IPS-NIHi11 (cell line): ENCODE data around the gene MGRN1.

ENCODE experiments used
- DNase-seq: peaks from one replicate; pipeline ENCODE4 v3.0.0; 2012; ENCODE audit warnings: mixed read lengths, low spot score

Gene MGRN1

GRCh38 chr16:4654011-4654963 is 29.7 kb downstream of the MGRN1 start:
- no peak for DNase-seq

DNA sequence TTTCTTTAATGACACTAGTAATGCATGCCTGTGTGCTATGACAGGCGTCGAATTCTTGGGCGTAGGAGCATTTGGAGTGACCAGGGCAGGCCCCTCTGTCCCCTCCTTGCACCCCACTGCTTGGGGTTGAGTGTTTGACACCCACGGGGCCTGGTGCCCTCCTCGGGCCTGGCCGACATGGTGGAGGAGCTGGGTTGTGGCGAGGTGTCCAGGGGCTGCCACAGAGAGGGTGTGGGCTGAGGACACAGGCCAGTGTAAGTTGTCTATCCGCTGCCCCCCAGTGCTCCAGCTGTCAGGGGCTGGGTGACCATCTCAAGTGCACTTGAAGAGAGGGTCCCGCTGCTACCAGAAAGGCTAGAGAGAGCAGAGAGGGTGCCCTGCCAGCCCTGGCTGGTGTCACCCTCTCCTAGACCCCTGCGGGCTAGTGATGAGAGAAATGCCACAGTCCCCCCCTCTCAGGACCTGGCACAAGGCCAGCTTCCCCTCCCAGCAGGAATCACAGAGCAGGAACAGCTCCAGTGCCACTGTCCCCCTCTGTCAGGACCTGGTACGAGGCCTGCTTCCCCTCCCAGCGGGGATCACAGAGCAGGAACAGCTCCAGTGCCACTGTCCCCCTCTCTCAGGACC is 30.5 kb downstream of the MGRN1 start:
- no peak for DNase-seq

GRCh38 chr16:4655801-4656200 is 31.2 kb downstream of the MGRN1 start:
- no peak for DNase-seq

DNA sequence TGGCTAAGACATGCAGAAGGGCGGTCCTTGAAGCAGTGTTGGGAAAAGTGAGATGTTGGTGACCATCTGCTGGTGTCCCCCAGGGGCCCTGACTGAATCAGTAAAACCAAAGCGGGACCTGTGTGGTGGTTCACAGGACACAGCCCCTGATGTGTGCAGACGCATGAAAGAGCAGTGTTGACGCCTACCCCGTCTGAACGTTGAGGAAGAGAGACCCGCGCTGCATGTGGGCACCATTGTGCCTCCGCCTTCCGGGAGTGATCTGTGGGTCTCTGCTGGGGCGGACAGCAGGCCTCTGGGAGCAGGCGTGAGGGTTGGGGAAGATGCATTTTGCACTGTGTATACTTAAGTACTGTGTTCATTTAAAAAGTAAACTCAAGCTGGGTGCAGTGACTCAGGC is 31.6 kb downstream of the MGRN1 start:
- no peak for DNase-seq

GRCh38 chr16:4656695-4657686 is 32.4 kb downstream of the MGRN1 start:
- DNase-seq: no peak

DNA sequence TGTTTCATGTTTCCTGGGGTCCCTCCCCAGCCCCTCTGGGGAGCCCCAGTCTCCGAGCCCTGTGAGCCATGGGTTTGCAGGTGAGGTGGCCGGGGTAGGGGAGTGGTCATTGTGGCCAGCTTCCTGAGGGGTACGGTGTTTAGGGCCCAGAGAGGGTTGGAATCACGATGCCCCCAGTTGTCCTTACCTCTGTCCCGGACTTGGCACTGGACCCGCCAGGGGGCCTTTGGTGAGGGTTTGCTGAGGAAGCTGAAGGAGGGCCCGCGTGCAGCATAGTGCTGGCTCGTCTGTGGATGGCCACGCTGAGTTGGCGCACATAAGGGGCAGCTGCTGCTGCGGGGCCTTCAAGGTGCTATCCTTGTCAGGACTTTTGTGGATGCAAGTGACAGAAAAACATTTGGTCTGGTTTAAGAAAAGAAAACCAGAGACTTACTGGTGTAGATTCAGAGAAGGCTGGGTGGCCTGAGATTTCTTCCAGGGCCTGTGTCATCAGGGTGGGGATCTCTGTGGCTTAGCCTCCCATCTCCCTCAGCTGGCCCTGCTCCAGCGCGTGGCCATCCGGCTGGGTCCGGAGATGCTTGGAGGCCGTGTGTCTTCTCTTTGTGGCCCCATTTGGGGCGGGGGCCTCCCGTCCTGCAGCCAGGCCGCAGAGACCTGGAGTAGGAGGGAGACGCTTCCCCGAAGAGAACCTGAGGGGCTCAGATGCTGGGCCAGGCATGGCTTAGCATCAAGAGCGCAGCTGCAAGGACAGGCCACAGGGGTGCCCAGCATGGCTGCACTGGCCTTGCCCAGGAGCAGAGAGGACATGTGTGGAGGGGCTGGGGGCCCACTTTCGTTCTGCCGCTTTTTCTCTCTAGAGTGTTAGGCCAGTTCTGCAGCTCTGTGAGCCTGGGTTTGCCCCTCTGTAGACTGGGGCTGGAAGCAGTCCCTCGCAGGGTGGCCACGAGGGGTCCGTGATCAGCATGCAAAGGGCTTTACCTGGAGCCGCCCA is 35.0 kb downstream of the MGRN1 start:
- DNase-seq: no peak

DNA sequence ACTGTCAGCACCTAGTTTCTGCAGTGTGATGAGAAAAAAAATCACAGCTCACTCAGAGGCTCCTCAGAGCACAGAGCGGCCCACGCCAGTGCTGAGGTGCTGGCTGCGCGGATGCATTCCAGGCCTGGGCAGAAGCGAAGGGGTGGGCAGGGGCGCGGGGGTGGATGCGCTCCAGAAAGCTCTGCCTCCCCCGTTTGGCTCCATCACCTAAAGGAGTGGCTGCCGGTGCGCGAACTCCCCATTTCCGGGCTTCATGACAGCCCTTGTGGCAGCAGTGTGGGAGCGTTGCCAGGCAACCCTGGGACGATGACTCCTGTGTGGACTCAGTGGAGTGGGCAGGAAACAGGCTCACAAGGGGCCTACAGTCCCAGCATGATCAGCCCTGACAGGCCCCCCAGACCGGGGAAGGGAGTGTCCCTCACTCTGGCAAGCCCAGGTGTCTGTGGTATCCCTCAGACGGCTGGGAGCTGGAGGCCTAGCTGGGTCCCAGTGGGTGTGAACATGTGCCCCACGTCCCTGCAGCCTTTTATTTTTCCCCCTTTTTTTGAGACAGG is 35.9 kb downstream of the MGRN1 start:
- no peak for DNase-seq

- no peak for DNase-seq
Observed at GRCh38 chr16:4661661-4662060, 37.0 kb downstream of the MGRN1 start.

DNA sequence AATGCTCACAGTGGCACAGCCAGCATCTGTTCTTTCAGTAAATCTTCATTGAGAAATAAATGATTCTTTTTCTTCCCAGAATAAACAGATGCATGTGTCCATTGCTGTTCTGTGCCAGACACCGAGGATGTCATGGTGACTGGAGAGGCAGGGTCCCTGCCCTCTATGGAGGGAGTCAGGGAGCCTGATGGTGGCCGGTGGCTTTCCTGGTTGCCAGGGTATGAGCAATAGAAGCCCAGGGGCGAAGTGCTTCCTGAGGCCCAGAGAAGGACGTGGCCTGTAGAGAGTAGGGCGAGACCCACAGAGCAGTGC is 38.8 kb downstream of the MGRN1 start:
- DNase-seq: no peak

DNA sequence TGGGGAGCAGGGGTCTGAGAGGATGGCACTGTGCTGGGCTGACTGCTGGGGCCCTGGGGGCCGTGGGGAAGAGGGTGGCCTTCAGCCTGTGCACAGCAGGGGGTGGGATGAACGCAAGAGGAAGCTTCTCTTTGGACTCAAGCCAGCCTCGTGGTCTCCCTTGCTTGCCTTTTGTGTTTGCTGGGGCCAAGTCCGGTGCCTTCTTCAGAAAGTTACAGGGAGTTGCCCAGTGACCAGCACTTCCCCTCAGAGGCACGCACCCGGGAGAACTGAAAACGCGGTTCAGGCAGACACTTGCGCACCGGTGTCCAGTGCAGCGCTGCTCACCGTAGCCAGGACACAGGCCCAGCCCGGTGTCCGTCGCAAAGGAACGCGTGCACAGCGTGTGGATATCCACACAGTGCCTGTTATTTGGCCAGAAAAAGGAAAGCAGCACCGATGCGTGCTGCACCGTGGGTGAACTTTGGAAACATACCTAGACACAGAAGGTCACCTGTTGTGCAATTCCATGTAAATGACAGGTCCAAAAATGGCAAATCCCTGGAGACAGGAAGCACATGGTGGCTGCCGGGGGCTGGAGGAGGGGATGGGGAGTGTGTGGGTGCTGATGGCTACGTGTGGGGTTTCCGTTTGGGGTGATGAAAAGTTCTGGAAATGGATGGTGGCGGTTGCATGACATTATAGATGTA is 39.3 kb downstream of the MGRN1 start:
- no peak for DNase-seq

DNA sequence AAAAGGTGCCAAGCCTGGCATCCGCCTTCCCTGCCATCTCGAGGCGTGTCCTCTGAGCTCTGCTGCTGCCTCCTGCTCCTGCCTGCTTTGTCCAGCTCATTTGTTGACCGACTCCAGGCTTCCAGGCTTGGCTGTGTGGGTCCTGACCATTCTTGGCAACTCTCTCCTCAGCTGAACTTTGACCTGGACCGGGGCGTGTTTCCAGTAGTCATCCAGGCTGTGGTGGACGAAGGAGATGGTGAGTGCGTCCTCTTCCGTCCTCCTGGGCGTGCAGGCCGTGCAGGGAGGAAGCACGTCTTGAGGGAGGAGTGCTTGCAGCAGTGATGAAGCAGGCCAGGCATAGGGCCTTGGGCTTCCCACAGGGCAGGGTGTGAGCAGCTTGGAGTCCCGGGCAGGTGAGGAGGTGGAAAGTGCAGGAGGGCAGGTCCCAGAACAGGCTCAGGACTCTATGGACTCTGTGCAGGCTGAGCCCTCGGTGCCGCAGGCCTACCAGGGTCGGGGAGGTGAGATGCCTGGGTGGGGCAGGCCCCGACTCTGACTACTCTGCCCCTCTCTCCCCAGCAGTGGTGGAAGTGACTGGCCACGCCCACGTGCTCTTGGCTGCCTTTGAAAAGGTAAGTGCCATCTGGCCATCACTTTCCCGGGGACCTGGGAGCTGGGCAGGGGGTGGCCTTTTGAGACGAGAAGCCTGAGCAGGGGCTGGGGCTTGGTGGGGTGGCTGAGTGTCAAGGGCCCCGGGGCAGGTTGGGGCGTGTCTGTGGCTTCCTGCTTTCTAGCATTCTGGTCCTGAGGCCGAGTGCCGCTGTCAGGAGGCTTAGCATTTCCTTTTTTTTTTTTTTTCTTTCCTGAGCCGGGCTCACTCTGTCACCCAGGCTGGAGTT is 40.2 kb downstream of the MGRN1 start:
- DNase-seq: no peak

- DNase-seq: no peak
Observed at GRCh38 chr16:4666537-4667202, 42.0 kb downstream of the MGRN1 start.

DNA sequence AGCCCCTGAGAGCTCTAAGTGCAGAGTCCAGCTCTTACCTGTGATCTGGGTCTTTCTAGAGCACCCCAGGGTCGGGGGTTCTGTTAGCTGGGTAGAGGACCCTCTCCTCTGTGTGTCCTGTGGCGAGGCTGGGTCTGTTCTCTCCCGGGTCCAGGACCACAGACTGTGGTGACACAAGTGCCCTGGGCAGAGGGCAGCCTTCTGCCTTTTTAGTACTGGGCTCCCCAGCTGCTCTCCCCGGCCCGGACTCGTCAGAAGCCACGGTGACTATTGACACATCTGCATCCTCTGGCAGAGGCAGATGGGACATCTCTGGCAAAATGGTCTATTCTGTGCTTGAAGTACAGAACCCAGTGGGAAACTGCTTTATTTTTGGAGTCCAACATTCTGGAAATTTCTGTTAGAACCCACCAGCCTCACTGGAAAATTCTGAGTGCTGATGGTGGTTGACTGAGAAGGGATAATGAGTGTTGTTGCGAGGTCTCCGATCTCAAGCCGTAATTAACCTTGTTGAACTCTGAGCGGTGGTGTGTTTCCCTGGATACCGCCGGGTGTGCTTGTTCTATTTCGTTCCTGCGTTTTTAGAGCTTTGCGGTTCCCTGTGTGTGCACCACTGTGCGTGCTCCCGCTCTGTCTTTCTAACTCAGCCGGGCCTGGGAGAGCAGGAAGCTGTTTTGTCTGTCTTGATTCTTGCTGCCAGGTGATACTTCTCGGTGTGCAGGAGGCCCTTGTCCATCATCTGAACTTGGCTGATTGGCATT is 42.8 kb downstream of the MGRN1 start:
- DNase-seq: no peak

DNA sequence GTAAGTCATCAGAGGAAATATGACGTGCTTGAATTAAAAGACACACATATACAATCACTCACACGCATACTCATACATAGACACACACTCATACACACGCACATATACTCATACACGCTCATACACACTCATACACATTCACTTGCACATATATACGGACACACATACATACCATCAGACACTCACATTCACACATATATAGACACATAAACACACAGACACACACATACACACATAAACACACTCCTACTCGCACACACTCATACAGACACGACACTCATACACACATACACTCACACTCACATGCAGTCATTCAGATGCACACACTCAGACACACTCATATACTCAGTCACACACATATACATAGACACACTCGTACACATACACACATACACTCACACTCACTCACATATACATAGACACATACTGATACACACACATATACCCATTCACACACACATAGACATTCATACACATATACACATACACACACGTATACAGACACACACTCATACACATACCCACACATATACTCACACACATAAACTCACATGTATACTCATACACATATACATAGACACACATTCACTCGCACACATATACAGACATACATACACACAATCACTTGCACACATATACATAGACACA is 43.8 kb downstream of the MGRN1 start:
- DNase-seq: no peak

DNA sequence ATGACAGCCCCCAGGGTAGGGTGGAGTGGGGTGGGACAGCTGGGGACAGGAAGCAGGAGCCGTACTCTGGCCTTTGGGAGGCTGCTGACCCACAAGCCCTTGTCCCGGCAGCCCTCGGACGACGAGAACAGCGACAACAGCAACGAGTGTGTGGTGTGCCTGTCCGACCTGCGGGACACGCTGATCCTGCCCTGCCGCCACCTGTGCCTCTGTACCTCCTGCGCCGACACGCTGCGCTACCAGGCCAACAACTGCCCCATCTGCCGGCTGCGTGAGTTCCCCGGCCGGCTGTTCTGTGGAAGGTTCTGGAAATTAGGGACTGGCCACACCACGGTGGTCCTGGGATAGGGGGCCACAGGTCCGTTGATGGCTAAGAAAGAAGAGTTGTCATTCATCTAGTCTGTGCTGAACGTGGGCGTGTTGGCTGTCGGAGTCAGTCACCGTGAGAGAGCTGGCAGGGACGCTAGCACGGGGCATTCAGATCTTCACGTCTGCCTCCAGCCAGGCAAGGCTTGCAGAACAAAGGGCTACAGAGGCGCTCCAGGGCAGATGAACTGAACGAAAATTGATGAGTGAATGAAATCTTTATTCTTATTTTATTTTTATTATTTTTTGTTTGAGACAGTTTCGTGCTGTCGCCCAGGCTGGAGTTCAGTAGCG is 48.9 kb downstream of the MGRN1 start:
- DNase-seq: no peak

GRCh38 chr16:4674926-4675530 is 50.4 kb downstream of the MGRN1 start:
- no peak for DNase-seq
